Measurements from ENCODE around the gene USP6. TPM values are rescaled to one million over a fixed set of nuclear protein-coding genes. Genes with fewer than 3 reads are reported as not detected.
A peak's percentile ranks its signal among the peaks of the same experiment; 100 is the strongest.
"Not testable (repeated sequence)": the region's sequence is repeated elsewhere in the genome, so short reads cannot be mapped to it uniquely, and the experiment has no call there.

The USP6 gene
- not detected in 2 replicates for total RNA-seq

GRCh38 chr17:5115673-5116651 is at the start of gene USP6:
Gene USP6 (plus strand): TSS chr17:5116032. CDS start chr17:5130368, 14,336 bp downstream.
- no peak for DNase-seq (ENCODE audit: insufficient read length, low spot score, missing footprints)
- Histone ChIP-seq H3K27me3 (ENCODE audit: insufficient read depth, low read length) (peaks cover 26% of the 10 kb centered on the region), H3K36me3 (ENCODE audit: insufficient read depth, low read length) (peaks cover 5% of the 10 kb centered on the region), H2AFZ (ENCODE audit: low read length) (no peak within 1 kb of the TSS), H4K20me1 (ENCODE audit: insufficient read depth, low read length) (no peaks in the 10 kb centered on the region), H3K4me3 (ENCODE audit: insufficient read depth, low read length) (no peak within 1 kb of the TSS), H3K79me2 (ENCODE audit: insufficient read depth, low read length) (no peaks in the 10 kb centered on the region), H3K4me1 (ENCODE audit: insufficient read depth, low read length) (peaks cover 8% of the 10 kb centered on the region), H3K9me3 (ENCODE audit: low read depth, low read length) (no peaks in the 10 kb centered on the region), H3K4me2 (ENCODE audit: insufficient read depth, low read length) (no peak within 1 kb of the TSS), H3K27ac (ENCODE audit: low read depth, low read length) (no peak within 1 kb of the TSS)
- TF ChIP-seq, protein P1, sequence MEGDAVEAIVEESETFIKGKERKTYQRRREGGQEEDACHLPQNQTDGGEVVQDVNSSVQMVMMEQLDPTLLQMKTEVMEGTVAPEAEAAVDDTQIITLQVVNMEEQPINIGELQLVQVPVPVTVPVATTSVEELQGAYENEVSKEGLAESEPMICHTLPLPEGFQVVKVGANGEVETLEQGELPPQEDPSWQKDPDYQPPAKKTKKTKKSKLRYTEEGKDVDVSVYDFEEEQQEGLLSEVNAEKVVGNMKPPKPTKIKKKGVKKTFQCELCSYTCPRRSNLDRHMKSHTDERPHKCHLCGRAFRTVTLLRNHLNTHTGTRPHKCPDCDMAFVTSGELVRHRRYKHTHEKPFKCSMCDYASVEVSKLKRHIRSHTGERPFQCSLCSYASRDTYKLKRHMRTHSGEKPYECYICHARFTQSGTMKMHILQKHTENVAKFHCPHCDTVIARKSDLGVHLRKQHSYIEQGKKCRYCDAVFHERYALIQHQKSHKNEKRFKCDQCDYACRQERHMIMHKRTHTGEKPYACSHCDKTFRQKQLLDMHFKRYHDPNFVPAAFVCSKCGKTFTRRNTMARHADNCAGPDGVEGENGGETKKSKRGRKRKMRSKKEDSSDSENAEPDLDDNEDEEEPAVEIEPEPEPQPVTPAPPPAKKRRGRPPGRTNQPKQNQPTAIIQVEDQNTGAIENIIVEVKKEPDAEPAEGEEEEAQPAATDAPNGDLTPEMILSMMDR (IDR thresholded peaks at IDR 0.05; ENCODE audit: extremely low read depth, low read depth, low read length): no peak

DNA sequence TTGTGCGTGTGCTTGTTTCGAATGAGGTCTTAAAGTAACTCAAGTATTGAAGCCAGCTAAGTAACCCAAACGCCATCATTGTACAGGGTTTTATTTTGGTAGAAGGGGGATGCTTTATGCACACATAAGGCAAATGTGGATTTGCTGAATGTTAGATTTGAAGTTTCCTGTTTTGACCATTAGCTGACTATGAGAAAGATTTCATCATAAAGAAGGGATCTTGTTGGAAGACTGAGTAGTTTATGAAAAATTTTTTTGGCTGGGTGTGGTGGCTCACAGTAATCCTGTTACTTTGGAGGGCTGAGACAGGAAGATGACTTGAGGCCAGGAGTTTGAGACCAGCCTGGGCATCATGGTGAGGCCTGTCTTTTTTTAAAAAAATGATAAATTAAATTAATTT is 47.6 kb upstream of the USP6 start:
- no peak for DNase-seq (ENCODE audit: insufficient read length, low spot score, missing footprints)
- H4K20me1 ChIP-seq (ENCODE audit: insufficient read depth, low read length): no peaks in the 10 kb centered on the region
- H3K27ac ChIP-seq (ENCODE audit: low read depth, low read length): no peak overlapping the region
- H3K4me2 ChIP-seq (ENCODE audit: insufficient read depth, low read length): no peak overlapping the region
- no peaks in the 10 kb centered on the region for H3K27me3 ChIP-seq (ENCODE audit: insufficient read depth, low read length)
- H3K9me3 ChIP-seq (ENCODE audit: low read depth, low read length): no peaks in the 10 kb centered on the region
- no peaks in the 10 kb centered on the region for H3K4me1 ChIP-seq (ENCODE audit: insufficient read depth, low read length)
- no peaks in the 10 kb centered on the region for H3K36me3 ChIP-seq (ENCODE audit: insufficient read depth, low read length)
- no peak overlapping the region for H3K4me3 ChIP-seq (ENCODE audit: insufficient read depth, low read length)
- no peak overlapping the region for H2AFZ ChIP-seq (ENCODE audit: low read length)
- no peaks in the 10 kb centered on the region for H3K79me2 ChIP-seq (ENCODE audit: insufficient read depth, low read length)
- TF ChIP-seq, protein P1 (IDR thresholded peaks at IDR 0.05; ENCODE audit: extremely low read depth, low read depth, low read length): no peak

- Histone ChIP-seq H3K36me3 (ENCODE audit: insufficient read depth, low read length) (no peaks in the 10 kb centered on the region), H3K4me1 (ENCODE audit: insufficient read depth, low read length) (no peaks in the 10 kb centered on the region), H3K27ac (ENCODE audit: low read depth, low read length) (no peak overlapping the region), H3K27me3 (ENCODE audit: insufficient read depth, low read length) (no peaks in the 10 kb centered on the region), H3K79me2 (ENCODE audit: insufficient read depth, low read length) (no peaks in the 10 kb centered on the region), H3K9me3 (ENCODE audit: low read depth, low read length) (no peaks in the 10 kb centered on the region), H3K4me2 (ENCODE audit: insufficient read depth, low read length) (no peak overlapping the region), H4K20me1 (ENCODE audit: insufficient read depth, low read length) (no peaks in the 10 kb centered on the region), H2AFZ (ENCODE audit: low read length) (no peak overlapping the region), H3K4me3 (ENCODE audit: insufficient read depth, low read length) (no peak overlapping the region)
- TF ChIP-seq, protein P1 (IDR thresholded peaks at IDR 0.05; ENCODE audit: extremely low read depth, low read depth, low read length): no peak
- DNase-seq (ENCODE audit: insufficient read length, low spot score, missing footprints): no peak
Measured at GRCh38 chr17:5069724-5070123, 46.1 kb upstream of the USP6 start.

DNA sequence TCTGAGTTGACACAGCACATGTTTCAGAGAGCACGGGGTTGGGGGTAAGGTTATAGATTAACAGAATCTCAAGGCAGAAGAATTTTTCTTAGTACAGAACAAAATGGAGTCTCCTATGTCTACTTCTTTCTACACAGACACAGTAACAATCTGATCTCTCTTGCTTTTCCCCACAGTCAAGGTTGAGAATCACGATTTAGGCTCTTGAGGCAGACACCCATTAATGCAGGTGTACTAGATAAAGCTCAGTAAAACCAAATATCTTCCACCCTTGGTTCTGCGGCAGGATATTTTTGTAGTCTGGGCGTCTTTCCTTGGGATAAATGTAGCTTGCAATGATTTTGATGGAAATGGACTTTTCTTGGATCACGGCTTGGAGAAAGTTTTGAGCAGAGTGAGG is 40.4 kb upstream of the USP6 start:
- H3K79me2 ChIP-seq (ENCODE audit: insufficient read depth, low read length); H3K27me3 ChIP-seq (ENCODE audit: insufficient read depth, low read length); H3K4me2 ChIP-seq (ENCODE audit: insufficient read depth, low read length); H3K36me3 ChIP-seq (ENCODE audit: insufficient read depth, low read length); H2AFZ ChIP-seq (ENCODE audit: low read length); H3K4me3 ChIP-seq (ENCODE audit: insufficient read depth, low read length); DNase-seq (ENCODE audit: insufficient read length, low spot score, missing footprints); H3K4me1 ChIP-seq (ENCODE audit: insufficient read depth, low read length); H4K20me1 ChIP-seq (ENCODE audit: insufficient read depth, low read length); H3K27ac ChIP-seq (ENCODE audit: low read depth, low read length); H3K9me3 ChIP-seq (ENCODE audit: low read depth, low read length): not testable (repeated sequence)

DNA sequence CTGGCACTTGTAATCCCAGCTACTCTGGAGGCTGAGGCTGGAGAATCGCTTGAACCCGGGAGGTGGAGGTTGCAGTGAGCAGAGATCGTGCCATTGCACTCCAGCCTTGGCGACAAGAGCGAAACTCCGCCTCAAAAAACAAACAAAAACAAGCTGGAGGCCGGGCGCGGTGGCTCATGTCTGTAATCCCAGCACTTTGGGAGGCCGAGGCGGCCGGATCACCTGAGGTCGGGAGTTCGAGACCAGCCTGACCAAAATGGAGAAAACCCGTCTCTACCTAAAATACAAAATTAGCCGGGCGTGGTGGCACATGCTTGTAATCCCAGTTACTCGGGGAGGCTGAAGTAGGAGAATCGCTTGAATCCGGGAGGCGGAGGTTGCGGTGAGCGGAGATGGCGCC is 38.6 kb upstream of the USP6 start:
- Histone ChIP-seq H3K4me2 (ENCODE audit: insufficient read depth, low read length) (peak overlapping the region; percentile 83), H2AFZ (ENCODE audit: low read length) (peak overlapping the region; percentile 99), H3K4me3 (ENCODE audit: insufficient read depth, low read length) (peak overlapping the region; percentile 89)
- H3K79me2 ChIP-seq (ENCODE audit: insufficient read depth, low read length); H3K27ac ChIP-seq (ENCODE audit: low read depth, low read length); H4K20me1 ChIP-seq (ENCODE audit: insufficient read depth, low read length); DNase-seq (ENCODE audit: insufficient read length, low spot score, missing footprints); H3K27me3 ChIP-seq (ENCODE audit: insufficient read depth, low read length); H3K4me1 ChIP-seq (ENCODE audit: insufficient read depth, low read length); H3K36me3 ChIP-seq (ENCODE audit: insufficient read depth, low read length); H3K9me3 ChIP-seq (ENCODE audit: low read depth, low read length): not testable (repeated sequence)
